B cell (primary cell): ENCODE results near the gene HTRA3.

ENCODE experiments used
- EZH2 ChIP-seq: IDR thresholded peaks from 2 replicates; pipeline ENCODE4 v1.6.1; 2012; ENCODE audit warnings: borderline replicate concordance, low read depth, mild to moderate bottlenecking, moderate library complexity, low read length; ENCODE audit not compliant: insufficient read depth, poor library complexity, severe bottlenecking
- TF ChIP-seq, protein P1 (sequence below): fragments of 200-600 bp; IDR thresholded peaks from one replicate; pipeline ENCODE4 v1.8.0; 2022; ENCODE audit warnings: antibody characterized with exemption, mild to moderate bottlenecking

DNA sequence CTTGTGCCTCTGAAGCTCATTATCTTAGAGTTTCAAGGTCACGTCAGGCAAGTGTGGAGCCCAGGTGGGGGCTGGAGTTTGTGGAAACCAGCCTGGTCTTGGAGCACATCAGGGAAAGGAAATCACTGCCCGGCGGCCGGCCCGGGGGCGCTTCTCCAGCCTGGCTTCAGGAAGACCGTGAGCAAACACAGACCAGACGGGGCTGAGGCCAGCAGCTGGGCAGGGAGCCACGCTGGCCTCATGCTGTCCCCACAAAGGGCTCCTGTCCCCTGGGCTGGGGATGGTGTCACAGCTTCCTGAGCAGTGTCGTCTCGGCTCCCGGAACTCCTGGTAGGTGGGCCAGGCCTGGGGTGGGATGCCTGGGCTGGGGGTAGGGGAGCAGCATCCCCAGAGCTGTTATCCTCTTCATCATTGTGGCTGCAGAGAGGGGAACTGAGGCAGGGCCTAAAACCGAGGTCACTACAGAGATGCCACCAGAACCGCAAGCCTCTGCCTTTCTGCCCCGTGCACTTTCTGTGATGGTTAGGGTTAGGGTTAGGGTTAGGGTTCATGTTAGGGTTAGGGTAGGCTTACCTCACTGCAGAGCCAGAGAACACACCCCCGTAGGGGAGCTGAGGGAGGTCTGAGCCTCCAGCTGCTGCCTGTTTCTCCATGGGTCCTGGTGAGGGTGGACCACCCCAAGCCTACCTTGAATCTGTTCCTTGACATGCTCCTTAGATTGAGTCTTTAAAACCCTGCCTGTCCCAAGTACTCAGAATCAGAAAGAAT is 77.5 kb downstream of the HTRA3 start:
- TF ChIP-seq EZH2 = no peak
- TF ChIP-seq, protein P1, sequence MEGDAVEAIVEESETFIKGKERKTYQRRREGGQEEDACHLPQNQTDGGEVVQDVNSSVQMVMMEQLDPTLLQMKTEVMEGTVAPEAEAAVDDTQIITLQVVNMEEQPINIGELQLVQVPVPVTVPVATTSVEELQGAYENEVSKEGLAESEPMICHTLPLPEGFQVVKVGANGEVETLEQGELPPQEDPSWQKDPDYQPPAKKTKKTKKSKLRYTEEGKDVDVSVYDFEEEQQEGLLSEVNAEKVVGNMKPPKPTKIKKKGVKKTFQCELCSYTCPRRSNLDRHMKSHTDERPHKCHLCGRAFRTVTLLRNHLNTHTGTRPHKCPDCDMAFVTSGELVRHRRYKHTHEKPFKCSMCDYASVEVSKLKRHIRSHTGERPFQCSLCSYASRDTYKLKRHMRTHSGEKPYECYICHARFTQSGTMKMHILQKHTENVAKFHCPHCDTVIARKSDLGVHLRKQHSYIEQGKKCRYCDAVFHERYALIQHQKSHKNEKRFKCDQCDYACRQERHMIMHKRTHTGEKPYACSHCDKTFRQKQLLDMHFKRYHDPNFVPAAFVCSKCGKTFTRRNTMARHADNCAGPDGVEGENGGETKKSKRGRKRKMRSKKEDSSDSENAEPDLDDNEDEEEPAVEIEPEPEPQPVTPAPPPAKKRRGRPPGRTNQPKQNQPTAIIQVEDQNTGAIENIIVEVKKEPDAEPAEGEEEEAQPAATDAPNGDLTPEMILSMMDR = no peak
